HG03045 (cell line): Measurements from ENCODE around the gene GDAP2.

Source experiments
- ATAC-seq: cut with Tn5 transposase; IDR thresholded peaks from one replicate; pipeline ENCODE4 v1.9.1; 2021; ENCODE audit warnings: mild to moderate bottlenecking, moderate library complexity; ENCODE audit not compliant: unreplicated experiment

Gene GDAP2

GRCh38 chr1:117814856-117815797 lies 114.3 kb downstream of the GDAP2 start:
- ATAC-seq, result no peak
